GM23338 (cell line): ENCODE results near the gene SLITRK6. TPM values are rescaled to one million over a fixed set of nuclear protein-coding genes. Genes with fewer than 3 reads are reported as not detected.

Source experiments
- ATAC-seq: fragments of 200-7000 bp; cut with Tn5 transposase; 3 replicates; pipeline ENCODE4 v1.9.1; 2020
- DNase-seq: peaks from one replicate; pipeline ENCODE4 v3.0.0-alpha.2; 2015; ENCODE audit warnings: low spot score
- H2AFZ ChIP-seq: fragments of 200-600 bp; sonication (generic); 2 replicates; pipeline ENCODE4 v1.8.0; 2016; ENCODE audit warnings: antibody characterized with exemption, mild to moderate bottlenecking, moderate library complexity
- H3F3A ChIP-seq: fragments of 200-600 bp; sonication (generic); replicated peaks from 2 replicates; pipeline ENCODE4 v1.8.0; 2017; ENCODE audit warnings: antibody characterized with exemption, mixed run types, low read depth
- H3K27ac ChIP-seq: fragments of 200-600 bp; sonication (generic); 2 replicates; pipeline ENCODE4 v1.6.1; 2016; ENCODE audit warnings: low read depth
- H3K27me3 ChIP-seq: fragments of 200-600 bp; sonication (generic); 2 replicates; pipeline ENCODE4 v1.8.0; 2016; ENCODE audit warnings: mild to moderate bottlenecking, mixed run types, moderate library complexity; ENCODE audit not compliant: insufficient read depth
- H3K36me3 ChIP-seq: fragments of 200-600 bp; sonication (generic); 2 replicates; pipeline ENCODE4 v1.8.0; 2016; ENCODE audit warnings: mild to moderate bottlenecking; ENCODE audit not compliant: insufficient read depth
- H3K4me1 ChIP-seq: fragments of 200-600 bp; sonication (generic); 2 replicates; pipeline ENCODE4 v1.8.0; 2016; ENCODE audit warnings: mild to moderate bottlenecking, moderate library complexity; ENCODE audit not compliant: insufficient read depth
- H3K4me2 ChIP-seq: fragments of 200-600 bp; sonication (generic); 2 replicates; pipeline ENCODE4 v1.7.1; 2017; ENCODE audit warnings: mixed run types
- H3K4me3 ChIP-seq: fragments of 200-600 bp; sonication (generic); 2 replicates; pipeline ENCODE4 v1.6.1; 2016; ENCODE audit warnings: mixed run types
- H3K79me2 ChIP-seq: fragments of 200-600 bp; sonication (generic); replicated peaks from 2 replicates; pipeline ENCODE4 v1.8.0; 2017; ENCODE audit warnings: mild to moderate bottlenecking; ENCODE audit not compliant: insufficient read depth
- H3K9me2 ChIP-seq: fragments of 200-600 bp; sonication (generic); 2 replicates; pipeline ENCODE4 v1.8.0; 2017; ENCODE audit not compliant: insufficient read depth
- H4K20me1 ChIP-seq: fragments of 200-600 bp; sonication (generic); replicated peaks from 2 replicates; pipeline ENCODE4 v1.8.0; 2017; ENCODE audit warnings: mild to moderate bottlenecking; ENCODE audit not compliant: insufficient read depth
- H3K27ac Mint-ChIP-seq: 2 replicates; pipeline ENCODE4 v1.8.0; 2020; ENCODE audit warnings: inconsistent platforms, mild to moderate bottlenecking, moderate library complexity, mixed read lengths
- H3K27me3 Mint-ChIP-seq: 3 replicates; pipeline ENCODE4 v1.8.0; 2022; ENCODE audit warnings: low read depth, mild to moderate bottlenecking, moderate library complexity, mixed read lengths, inconsistent platforms; ENCODE audit not compliant: insufficient read depth, poor library complexity
- H3K36me3 Mint-ChIP-seq: 3 replicates; pipeline ENCODE4 v1.8.0; 2021; ENCODE audit warnings: low read depth, mild to moderate bottlenecking, inconsistent platforms, moderate library complexity, mixed read lengths
- H3K4me1 Mint-ChIP-seq: 3 replicates; pipeline ENCODE4 v1.8.0; 2020; ENCODE audit warnings: mild to moderate bottlenecking, inconsistent platforms, mixed read lengths
- H3K4me3 Mint-ChIP-seq: 3 replicates; pipeline ENCODE4 v1.8.0; 2021; ENCODE audit warnings: moderate library complexity, mild to moderate bottlenecking, inconsistent platforms, mixed read lengths
- H3K9me3 Mint-ChIP-seq: 3 replicates; pipeline ENCODE4 v1.8.0; 2020; ENCODE audit warnings: moderate library complexity, mild to moderate bottlenecking, inconsistent platforms, mixed read lengths
- CREB1 ChIP-seq: fragments of 250-450 bp; sonication (Bioruptor Pico); IDR thresholded peaks from 2 replicates; pipeline ENCODE4 v1.5.0; 2020; ENCODE audit warnings: low read depth, mild to moderate bottlenecking, moderate library complexity
- CTCF ChIP-seq, 2 experiments: fragments of 200-600 bp in 1 of 2; sonication (generic) in 1 of 2; conservative IDR thresholded peaks; 2 replicates each; pipeline versions ENCODE4 v1.5.1 to v1.6.1; 2016 to 2017; ENCODE audit warnings: antibody characterized with exemption in 2 of 2, low read depth in 2 of 2, mild to moderate bottlenecking in 2 of 2, moderate library complexity in 1 of 2
- EZH2 ChIP-seq: fragments of 200-600 bp; sonication (generic); IDR thresholded peaks from one replicate; pipeline ENCODE4 v1.8.0; 2017; ENCODE audit warnings: antibody characterized with exemption, mild to moderate bottlenecking, low read depth; ENCODE audit not compliant: unreplicated experiment
- EZH2phosphoT487 ChIP-seq: fragments of 200-600 bp; sonication (generic); IDR thresholded peaks from one replicate; pipeline ENCODE4 v1.8.1; 2018; ENCODE audit warnings: antibody characterized with exemption; ENCODE audit not compliant: unreplicated experiment
- JUNB ChIP-seq: IDR thresholded peaks from one replicate; pipeline ENCODE4 v1.6.1; 2016; ENCODE audit warnings: antibody characterized with exemption; ENCODE audit not compliant: unreplicated experiment
- NANOG ChIP-seq: IDR thresholded peaks from 2 replicates; pipeline ENCODE4 v1.6.1; 2016; ENCODE audit warnings: antibody characterized with exemption, borderline replicate concordance
- POLR2AphosphoS5 ChIP-seq: IDR thresholded peaks from 2 replicates; pipeline ENCODE4 v1.6.1; 2016; ENCODE audit warnings: antibody characterized with exemption, low read depth
- REST ChIP-seq: IDR thresholded peaks from one replicate; pipeline ENCODE4 v1.6.1; 2018; ENCODE audit warnings: antibody characterized with exemption; ENCODE audit not compliant: unreplicated experiment
- STAT1 ChIP-seq: IDR thresholded peaks from one replicate; pipeline ENCODE4 v1.6.1; 2016; ENCODE audit warnings: antibody characterized with exemption; ENCODE audit not compliant: unreplicated experiment
- ZNF114 ChIP-seq: fragments of 250-450 bp; sonication (Bioruptor Pico); IDR thresholded peaks from 2 replicates; pipeline ENCODE4 v1.5.0; 2020; ENCODE audit warnings: mild to moderate bottlenecking, moderate library complexity
- ZNF331 ChIP-seq: fragments of 250-450 bp; sonication (Bioruptor Pico); IDR thresholded peaks from 2 replicates; pipeline ENCODE4 v1.5.0; 2020; ENCODE audit warnings: low read depth, mild to moderate bottlenecking, moderate library complexity
- polyA plus RNA-seq: library from polyadenylated mRNA; unstranded; fragments of >200 nt; fragmentation: Nextera tagmentation; extraction: Ambion mirVana; gene quantifications from 2 replicates; pipeline ENCODE4 v1.2.1, GENCODE V29; 2016
- total RNA-seq: library from RNA; depleted of rRNA; stranded (reverse); fragments of >200 nt; shearing (Covaris generic); gene quantifications from 2 replicates; pipeline ENCODE4 v1.2.3, GENCODE V29; 2014
- TF ChIP-seq, protein P1 (sequence below): IDR thresholded peaks from 2 replicates; pipeline ENCODE4 v1.6.1; 2016; ENCODE audit warnings: antibody characterized with exemption

The SLITRK6 gene
- total and polyA plus RNA-seq, 2 experiments from 2014 or later: 0.45 to 1.0 TPM

DNA sequence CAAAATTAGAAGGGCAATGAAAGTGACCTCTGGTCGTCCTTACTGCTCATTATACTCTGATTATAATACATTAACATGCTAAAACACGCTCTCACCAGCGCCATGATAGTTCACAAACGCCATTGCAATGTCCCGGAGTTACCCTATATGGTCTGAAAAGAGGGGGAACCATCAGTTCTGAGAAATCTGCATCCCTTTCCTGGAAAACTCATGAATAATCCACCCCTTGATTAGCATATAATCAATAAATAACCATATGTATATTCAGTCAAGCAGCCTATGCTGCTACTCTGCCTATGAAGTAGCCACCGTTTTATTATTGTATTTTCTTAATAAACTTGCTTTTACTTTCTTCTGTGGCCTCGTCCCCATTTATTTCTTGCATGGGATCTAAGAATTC is 24.6 kb upstream of the SLITRK6 start:
- H3K27me3 Mint-ChIP-seq: no peaks in the 10 kb centered on the region
- H3K27me3 ChIP-seq: no peaks in the 10 kb centered on the region
- no peak overlapping the region for H2AFZ ChIP-seq
- no peaks in the 10 kb centered on the region for H4K20me1 ChIP-seq
- no peaks in the 10 kb centered on the region for H3K36me3 Mint-ChIP-seq
- no peak overlapping the region for H3K27ac Mint-ChIP-seq
- H3K4me2 ChIP-seq: no peak overlapping the region
- no peaks in the 10 kb centered on the region for H3K36me3 ChIP-seq
- H3K4me3 ChIP-seq: no peak overlapping the region
- H3K9me2 ChIP-seq: no peaks in the 10 kb centered on the region
- H3K4me1 Mint-ChIP-seq: no peaks in the 10 kb centered on the region
- no peaks in the 10 kb centered on the region for H3K4me1 ChIP-seq
- H3K4me3 Mint-ChIP-seq: no peak overlapping the region
- ATAC-seq (no peak), DNase-seq (no peak)
- H3K79me2 ChIP-seq: no peaks in the 10 kb centered on the region
- no peaks in the 10 kb centered on the region for H3K9me3 Mint-ChIP-seq
- no peak overlapping the region for H3K27ac ChIP-seq
- H3F3A ChIP-seq: no peaks in the 10 kb centered on the region
- TF ChIP-seq NANOG: no peak
- TF ChIP-seq CREB1 (CRISPR knock-in tag): no peak
- TF ChIP-seq ZNF114 (CRISPR knock-in tag): no peak
- no peak for TF ChIP-seq POLR2AphosphoS5
- no peak for TF ChIP-seq JUNB
- no peak for TF ChIP-seq EZH2phosphoT487
- TF ChIP-seq, protein P1, sequence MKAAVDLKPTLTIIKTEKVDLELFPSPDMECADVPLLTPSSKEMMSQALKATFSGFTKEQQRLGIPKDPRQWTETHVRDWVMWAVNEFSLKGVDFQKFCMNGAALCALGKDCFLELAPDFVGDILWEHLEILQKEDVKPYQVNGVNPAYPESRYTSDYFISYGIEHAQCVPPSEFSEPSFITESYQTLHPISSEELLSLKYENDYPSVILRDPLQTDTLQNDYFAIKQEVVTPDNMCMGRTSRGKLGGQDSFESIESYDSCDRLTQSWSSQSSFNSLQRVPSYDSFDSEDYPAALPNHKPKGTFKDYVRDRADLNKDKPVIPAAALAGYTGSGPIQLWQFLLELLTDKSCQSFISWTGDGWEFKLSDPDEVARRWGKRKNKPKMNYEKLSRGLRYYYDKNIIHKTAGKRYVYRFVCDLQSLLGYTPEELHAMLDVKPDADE: no peak
- no peak for TF ChIP-seq CTCF (conservative IDR thresholded peaks at IDR 0.05; ENCODE audit: low read depth in 2 of 2)
- TF ChIP-seq REST: no peak

DNA sequence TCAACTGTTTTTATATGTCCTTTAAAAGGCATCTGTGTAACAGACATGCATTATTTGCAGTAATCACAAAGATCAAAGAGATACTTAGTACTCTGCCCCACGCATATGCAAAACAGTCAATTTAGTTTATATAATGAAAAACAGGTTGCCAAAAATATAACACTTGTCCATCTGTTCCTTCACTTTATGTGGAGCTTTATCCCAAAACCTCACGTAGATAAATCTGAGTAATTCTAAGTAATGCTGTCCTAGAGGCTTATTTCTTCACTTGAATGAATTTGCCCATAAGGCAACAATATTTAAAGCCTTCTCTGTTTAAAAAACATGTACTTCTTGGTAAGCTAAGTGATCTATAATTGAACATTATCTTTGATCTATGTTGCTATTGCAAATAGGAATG is 20.3 kb upstream of the SLITRK6 start:
- Mint-ChIP-seq H3K36me3 (peaks cover 3% of the 10 kb centered on the region; the same call in 2 of the 3 replicates), H3K4me1 (no peaks in the 10 kb centered on the region), H3K9me3 (0 out of 3 replicates have a peak, but pooled peaks cover 3% of the 10 kb centered on the region), H3K27ac (no peak overlapping the region), H3K4me3 (no peak overlapping the region), H3K27me3 (no peaks in the 10 kb centered on the region)
- no peak for DNase-seq
- Histone ChIP-seq H3K9me2 (no peaks in the 10 kb centered on the region), H3K36me3 (no peaks in the 10 kb centered on the region), H3K27ac (no peak overlapping the region), H4K20me1 (no peaks in the 10 kb centered on the region), H3K4me3 (no peak overlapping the region), H2AFZ (no peak overlapping the region), H3F3A (no peaks in the 10 kb centered on the region), H3K4me1 (no peaks in the 10 kb centered on the region), H3K4me2 (no peak overlapping the region), H3K27me3 (no peaks in the 10 kb centered on the region), H3K79me2 (no peaks in the 10 kb centered on the region)
- ATAC-seq: no peak
- TF ChIP-seq EZH2: no peak
- TF ChIP-seq, protein P1: no peak
- TF ChIP-seq NANOG: no peak
- TF ChIP-seq REST: no peak
- no peak for TF ChIP-seq ZNF114 (CRISPR knock-in tag)
- TF ChIP-seq EZH2phosphoT487: no peak
- TF ChIP-seq ZNF331: no peak
- TF ChIP-seq STAT1: no peak
